Forelimb muscle (tissue), 1 donor: ENCODE measurements around the gene EXD2. TPM values are rescaled to one million over a fixed set of nuclear protein-coding genes. Genes with fewer than 3 reads are reported as not detected.
"Not testable (repeated sequence)": the region's sequence is repeated elsewhere in the genome, so short reads cannot be mapped to it uniquely, and the experiment has no call there.

Source experiments
- DNase-seq: peaks from one replicate; pipeline ENCODE4 v3.0.0-alpha.2; 2013; ENCODE audit warnings: low read depth
- polyA plus RNA-seq: library from polyadenylated mRNA; unstranded; fragments of 120-200 nt; gene quantifications from one replicate; pipeline ENCODE4 v1.2.1, GENCODE V29; 2013; ENCODE audit not compliant: insufficient read length

Gene EXD2
- polyA plus RNA-seq = 14.0 TPM

GRCh38 chr14:69191340-69192111, at the start of gene EXD2:
Gene EXD2, plus strand, starts transcription at chr14:69191498. Its CDS starts 17,973 bp downstream, at chr14:69209471.
- peak; percentile 54 for DNase-seq

- DNase-seq = no peak
Observed at GRCh38 chr14:69141550-69141949, 49.7 kb upstream of the EXD2 start.

GRCh38 chr14:69142101-69142500, 49.2 kb upstream of the EXD2 start:
- DNase-seq = no peak

- DNase-seq = no peak
Observed at GRCh38 chr14:69149461-69150244, 41.6 kb upstream of the EXD2 start.

GRCh38 chr14:69151458-69152180, 39.7 kb upstream of the EXD2 start:
- no peak for DNase-seq

- no peak for DNase-seq
Observed at GRCh38 chr14:69152181-69152901, 39.0 kb upstream of the EXD2 start.

GRCh38 chr14:69152902-69153151, 38.5 kb upstream of the EXD2 start, which contains the start of gene DCAF5:
Gene DCAF5, minus strand, starts transcription at chr14:69153119. Its CDS starts 141 bp downstream, at chr14:69152978.
- DNase-seq = no peak

- DNase-seq = peak; percentile 81
Observed at GRCh38 chr14:69153152-69153872, 38.0 kb upstream of the EXD2 start.

GRCh38 chr14:69153873-69154270, 37.4 kb upstream of the EXD2 start:
- no peak for DNase-seq

- no peak for DNase-seq
Observed at GRCh38 chr14:69154779-69155178, 36.5 kb upstream of the EXD2 start.

- DNase-seq = no peak
Observed at GRCh38 chr14:69156224-69156623, 35.1 kb upstream of the EXD2 start.

GRCh38 chr14:69161590-69161989, 29.7 kb upstream of the EXD2 start:
- DNase-seq = no peak

- not testable (repeated sequence) for DNase-seq
Observed at GRCh38 chr14:69165787-69166186, 25.5 kb upstream of the EXD2 start.

- DNase-seq = no peak
Observed at GRCh38 chr14:69170839-69171238, 20.5 kb upstream of the EXD2 start.

GRCh38 chr14:69171569-69171968, 19.7 kb upstream of the EXD2 start:
- DNase-seq = no peak

GRCh38 chr14:69175130-69175529, 16.2 kb upstream of the EXD2 start:
- no peak for DNase-seq

- no peak for DNase-seq
Observed at GRCh38 chr14:69181491-69181890, 9.8 kb upstream of the EXD2 start.

- DNase-seq = not testable (repeated sequence)
Observed at GRCh38 chr14:69182580-69182979, 8.7 kb upstream of the EXD2 start.

- no peak for DNase-seq
Observed at GRCh38 chr14:69183735-69184134, 7.6 kb upstream of the EXD2 start.

- no peak for DNase-seq
Observed at GRCh38 chr14:69190191-69190590, 1.1 kb upstream of the EXD2 start.

- DNase-seq = no peak
Observed at GRCh38 chr14:69193721-69194120, 2.4 kb downstream of the EXD2 start.
